Inflammatory macrophage (primary cell): ENCODE measurements around the gene SLC1A1.
"Not testable (repeated sequence)": the region's sequence is repeated elsewhere in the genome, so short reads cannot be mapped to it uniquely, and the experiment has no call there.

ENCODE experiments used
- DNase-seq, 2 donors: peaks; one replicate each; pipeline ENCODE4 v3.0.0-alpha.2; 2020 to 2022

The SLC1A1 gene

GRCh38 chr9:4581861-4582565 is 91.7 kb downstream of the SLC1A1 start:
- no peak for DNase-seq

GRCh38 chr9:4583001-4583400 is 92.7 kb downstream of the SLC1A1 start:
- DNase-seq, result no peak

GRCh38 chr9:4584636-4585035 is 94.4 kb downstream of the SLC1A1 start:
- DNase-seq, result no peak

GRCh38 chr9:4585135-4585534 is 94.9 kb downstream of the SLC1A1 start:
- no peak for DNase-seq

GRCh38 chr9:4588721-4589120 is 98.5 kb downstream of the SLC1A1 start:
- no peak for DNase-seq

GRCh38 chr9:4590430-4591122 is 100.3 kb downstream of the SLC1A1 start:
- no peak for DNase-seq

GRCh38 chr9:4591123-4591500 is 100.8 kb downstream of the SLC1A1 start:
- no peak for DNase-seq

- peak; percentile 33 to 79 for DNase-seq
Observed at GRCh38 chr9:4592295-4592694, 102.0 kb downstream of the SLC1A1 start.

GRCh38 chr9:4592886-4593285 is 102.6 kb downstream of the SLC1A1 start:
- no peak for DNase-seq

- DNase-seq, result no peak
Observed at GRCh38 chr9:4594545-4594944, 104.3 kb downstream of the SLC1A1 start.

GRCh38 chr9:4594994-4595393 is 104.7 kb downstream of the SLC1A1 start:
- peak in 1 of 2 donors; percentile 4 for DNase-seq

- peak; percentile 13 to 22 for DNase-seq
Observed at GRCh38 chr9:4596165-4596922, 106.1 kb downstream of the SLC1A1 start.

- DNase-seq, result no peak
Observed at GRCh38 chr9:4600368-4600767, 110.1 kb downstream of the SLC1A1 start.

- no peak for DNase-seq
Observed at GRCh38 chr9:4603830-4604229, 113.6 kb downstream of the SLC1A1 start.

GRCh38 chr9:4604678-4605095 is 114.4 kb downstream of the SLC1A1 start:
- peak; percentile 64 to 74 for DNase-seq

- not testable (repeated sequence) for DNase-seq
Observed at GRCh38 chr9:4606033-4606432, 115.8 kb downstream of the SLC1A1 start.

- no peak for DNase-seq
Observed at GRCh38 chr9:4614627-4615026, 124.4 kb downstream of the SLC1A1 start.

- DNase-seq, result no peak
Observed at GRCh38 chr9:4615251-4615650, 125.0 kb downstream of the SLC1A1 start.

GRCh38 chr9:4615778-4616177 is 125.5 kb downstream of the SLC1A1 start:
- no peak for DNase-seq

GRCh38 chr9:4617752-4618151 is 127.5 kb downstream of the SLC1A1 start:
- no peak for DNase-seq

GRCh38 chr9:4618700-4619099 is 128.4 kb downstream of the SLC1A1 start:
- DNase-seq, result peak in 1 of 2 donors; percentile 25

- no peak for DNase-seq
Observed at GRCh38 chr9:4620057-4620765, 129.9 kb downstream of the SLC1A1 start.
